ENCODE results near the gene STMN3. TPM values are rescaled to one million over a fixed set of nuclear protein-coding genes. Genes with fewer than 3 reads are reported as not detected.

Gene STMN3
- polyA plus RNA-seq, 2 donors: 3.7 to 6.1 TPM

GRCh38 chr20:63686094-63686491, 32.9 kb upstream of the STMN3 start:
- no peaks in the 10 kb centered on the region for H3K36me3 ChIP-seq (ENCODE audit: control insufficient read depth in 2 of 2, insufficient read depth in 2 of 2, low read length in 1 of 2)
- H3K9me3 ChIP-seq (ENCODE audit: control insufficient read depth in 2 of 2, insufficient read depth in 1 of 2, low read depth in 1 of 2, low read length in 1 of 2): no peaks in the 10 kb centered on the region
- peaks cover 12 to 34% of the 10 kb centered on the region in 2 donors for H3K4me1 ChIP-seq (ENCODE audit: control insufficient read depth in 2 of 2, insufficient read depth in 2 of 2, low read length in 1 of 2)
- H3K4me3 ChIP-seq (ENCODE audit: low read depth in 1 of 2, low read length in 2 of 2): no peak overlapping the region
- whole genome bisulfite sequencing, 2 donors: 83 to 87% methylated on average over 24 of the region's 24 CpGs
- H3K27ac ChIP-seq (ENCODE audit: low read depth in 2 of 2, low read length in 1 of 2): peak overlapping the region; percentile 74 to 86
- no peaks in the 10 kb centered on the region for H3K27me3 ChIP-seq (ENCODE audit: control insufficient read depth in 1 of 2, insufficient read depth in 2 of 2, low read length in 2 of 2)

DNA sequence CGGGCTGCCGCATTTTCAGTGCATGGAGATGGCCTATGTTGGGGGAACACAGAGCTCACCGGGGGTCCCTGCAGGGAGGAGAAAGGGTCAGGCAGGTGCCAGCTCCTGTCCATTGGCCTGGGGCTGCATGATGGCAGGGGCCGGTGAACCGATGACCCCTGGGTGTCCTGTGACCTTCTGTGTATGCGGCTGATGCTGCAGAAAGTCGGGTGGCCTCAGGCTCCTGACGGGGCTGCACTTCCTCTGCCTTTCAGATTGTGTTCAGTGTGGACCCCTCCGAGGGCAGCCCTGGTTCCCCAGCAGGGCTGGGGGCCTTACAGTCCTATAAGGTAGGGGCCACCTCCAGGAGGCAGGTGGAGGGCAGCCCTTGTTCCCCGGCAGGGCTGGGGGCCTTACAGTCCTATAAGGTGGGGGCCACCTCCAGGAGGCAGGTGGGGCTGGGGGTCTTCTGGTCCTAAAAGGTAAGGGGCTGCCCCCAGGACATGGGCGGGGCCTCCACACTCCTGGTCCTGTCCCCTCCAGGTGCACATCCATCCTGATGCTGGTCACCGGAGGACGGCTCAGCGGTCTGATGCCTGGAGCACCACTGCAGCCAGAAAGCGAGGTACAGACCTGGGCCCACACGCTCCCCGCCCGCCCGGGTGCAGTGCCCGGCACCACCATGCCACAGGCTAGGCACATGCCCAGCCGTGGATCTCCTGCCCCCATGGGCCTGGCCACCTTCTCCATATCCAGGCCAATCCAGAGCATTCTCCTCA, 32.2 kb upstream of the STMN3 start:
- Histone ChIP-seq H3K4me1 (ENCODE audit: control insufficient read depth in 2 of 2, insufficient read depth in 2 of 2, low read length in 1 of 2) (peaks cover 12 to 29% of the 10 kb centered on the region in 2 donors), H3K9me3 (ENCODE audit: control insufficient read depth in 2 of 2, insufficient read depth in 1 of 2, low read depth in 1 of 2, low read length in 1 of 2) (no peaks in the 10 kb centered on the region), H3K27me3 (ENCODE audit: control insufficient read depth in 1 of 2, insufficient read depth in 2 of 2, low read length in 2 of 2) (no peaks in the 10 kb centered on the region), H3K36me3 (ENCODE audit: control insufficient read depth in 2 of 2, insufficient read depth in 2 of 2, low read length in 1 of 2) (no peaks in the 10 kb centered on the region), H3K4me3 (ENCODE audit: low read depth in 1 of 2, low read length in 2 of 2) (no peak overlapping the region), H3K27ac (ENCODE audit: low read depth in 2 of 2, low read length in 1 of 2) (peak overlapping the region; percentile 74 to 86)
- whole genome bisulfite sequencing, 2 donors: 90 to 93% methylated on average over 21 of the region's 21 CpGs

GRCh38 chr20:63682384-63683139, 29.3 kb upstream of the STMN3 start:
- WGBS, 2 donors: 38 to 60% methylated on average over 21 to 22 of the region's 22 CpGs
- Histone ChIP-seq H3K27me3 (ENCODE audit: control insufficient read depth in 1 of 2, insufficient read depth in 2 of 2, low read length in 2 of 2) (no peaks in the 10 kb centered on the region), H3K36me3 (ENCODE audit: control insufficient read depth in 2 of 2, insufficient read depth in 2 of 2, low read length in 1 of 2) (peaks cover 0 to 5% of the 10 kb centered on the region in 2 donors), H3K4me1 (ENCODE audit: control insufficient read depth in 2 of 2, insufficient read depth in 2 of 2, low read length in 1 of 2) (peaks cover 12 to 28% of the 10 kb centered on the region in 2 donors), H3K9me3 (ENCODE audit: control insufficient read depth in 2 of 2, insufficient read depth in 1 of 2, low read depth in 1 of 2, low read length in 1 of 2) (no peaks in the 10 kb centered on the region), H3K27ac (ENCODE audit: low read depth in 2 of 2, low read length in 1 of 2) (peak overlapping the region; percentile 65 to 78), H3K4me3 (ENCODE audit: low read depth in 1 of 2, low read length in 2 of 2) (no peak overlapping the region)

DNA sequence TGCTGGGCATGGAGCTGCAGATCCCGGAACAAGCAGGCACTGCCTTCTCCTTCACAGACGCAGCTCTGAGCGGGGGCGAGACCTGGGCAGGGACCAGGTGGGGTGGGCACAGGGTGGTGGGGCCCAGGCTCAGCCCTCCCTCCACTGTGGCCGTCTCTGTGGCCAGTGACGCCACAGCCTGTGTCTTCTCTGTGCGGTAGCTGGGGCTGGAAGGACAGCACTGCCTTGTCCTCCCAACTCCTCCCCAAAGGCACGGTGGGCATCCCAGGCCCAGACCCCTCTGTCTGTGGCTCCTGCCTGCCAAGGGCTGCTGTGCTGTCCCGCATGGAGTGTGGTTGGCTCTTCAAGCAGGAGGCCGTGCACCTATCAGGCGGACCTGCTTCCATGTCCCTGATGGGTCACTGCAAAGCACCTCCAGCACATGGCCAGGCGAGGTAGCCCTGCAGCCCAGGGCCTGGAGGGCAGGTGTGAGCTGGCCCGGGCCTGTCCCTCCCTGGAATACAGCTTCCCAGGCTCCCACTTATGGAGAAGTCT, 28.5 kb upstream of the STMN3 start:
- peaks cover 12 to 22% of the 10 kb centered on the region in 2 donors for H3K4me1 ChIP-seq (ENCODE audit: control insufficient read depth in 2 of 2, insufficient read depth in 2 of 2, low read length in 1 of 2)
- H3K4me3 ChIP-seq (ENCODE audit: low read depth in 1 of 2, low read length in 2 of 2): no peak overlapping the region
- 92 to 93% methylated on average over 13 of the region's 13 CpGs for WGBS, 2 donors

DNA sequence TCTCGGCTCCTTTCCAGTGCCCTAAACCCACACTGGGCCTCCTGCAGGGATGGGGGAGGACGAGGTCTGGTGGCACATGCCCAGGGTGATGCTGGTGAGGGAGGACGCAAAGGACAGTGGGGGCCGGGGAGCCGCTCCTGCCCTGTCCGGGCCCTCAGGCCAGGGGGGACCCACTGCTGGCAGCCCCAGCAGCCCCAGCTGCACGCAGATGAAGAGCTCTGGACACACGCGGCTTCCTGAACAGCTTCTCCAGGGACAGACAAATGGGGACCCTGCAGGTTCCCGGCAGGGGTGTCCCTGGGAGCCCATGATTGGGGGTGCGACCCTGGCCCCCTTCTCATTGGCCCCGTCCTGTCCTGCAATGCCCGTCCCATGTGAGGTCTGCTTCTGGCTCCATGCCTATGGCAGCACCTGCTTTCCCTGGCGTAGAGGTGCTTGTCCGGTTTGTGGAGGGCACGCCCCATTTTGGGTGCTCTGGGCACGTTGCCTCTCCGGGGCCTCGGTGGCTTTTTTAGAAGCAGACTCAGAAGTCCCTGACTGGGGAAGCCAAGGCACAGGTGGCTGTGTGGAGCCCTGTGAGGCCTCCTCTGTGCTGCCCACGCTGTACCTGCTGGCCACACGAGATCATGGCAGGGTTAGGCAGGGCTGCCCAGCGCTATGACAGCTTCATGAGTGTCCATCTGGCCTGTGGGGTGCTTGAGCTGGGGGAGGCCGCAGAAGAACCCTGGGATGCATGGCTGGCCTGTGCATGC, 27.8 kb upstream of the STMN3 start:
- no peak overlapping the region for H3K27ac ChIP-seq (ENCODE audit: low read depth in 2 of 2, low read length in 1 of 2)
- 91 to 92% methylated on average over 23 of the region's 23 CpGs for WGBS, 2 donors
- peaks cover 0 to 5% of the 10 kb centered on the region in 2 donors for H3K36me3 ChIP-seq (ENCODE audit: control insufficient read depth in 2 of 2, insufficient read depth in 2 of 2, low read length in 1 of 2)
- H3K4me1 ChIP-seq (ENCODE audit: control insufficient read depth in 2 of 2, insufficient read depth in 2 of 2, low read length in 1 of 2): peaks cover 7 to 16% of the 10 kb centered on the region in 2 donors
- no peaks in the 10 kb centered on the region for H3K27me3 ChIP-seq (ENCODE audit: control insufficient read depth in 1 of 2, insufficient read depth in 2 of 2, low read length in 2 of 2)
- H3K4me3 ChIP-seq (ENCODE audit: low read depth in 1 of 2, low read length in 2 of 2): no peak overlapping the region
- H3K9me3 ChIP-seq (ENCODE audit: control insufficient read depth in 2 of 2, insufficient read depth in 1 of 2, low read depth in 1 of 2, low read length in 1 of 2): no peaks in the 10 kb centered on the region

More for the DNA sequence above, 28.5 kb upstream of the STMN3 start:
- H3K27ac ChIP-seq (ENCODE audit: low read depth in 2 of 2, low read length in 1 of 2): peak overlapping the region; percentile 61 to 65
- H3K9me3 ChIP-seq (ENCODE audit: control insufficient read depth in 2 of 2, insufficient read depth in 1 of 2, low read depth in 1 of 2, low read length in 1 of 2): no peaks in the 10 kb centered on the region
- peaks cover 0 to 5% of the 10 kb centered on the region in 2 donors for H3K36me3 ChIP-seq (ENCODE audit: control insufficient read depth in 2 of 2, insufficient read depth in 2 of 2, low read length in 1 of 2)
- no peaks in the 10 kb centered on the region for H3K27me3 ChIP-seq (ENCODE audit: control insufficient read depth in 1 of 2, insufficient read depth in 2 of 2, low read length in 2 of 2)

DNA sequence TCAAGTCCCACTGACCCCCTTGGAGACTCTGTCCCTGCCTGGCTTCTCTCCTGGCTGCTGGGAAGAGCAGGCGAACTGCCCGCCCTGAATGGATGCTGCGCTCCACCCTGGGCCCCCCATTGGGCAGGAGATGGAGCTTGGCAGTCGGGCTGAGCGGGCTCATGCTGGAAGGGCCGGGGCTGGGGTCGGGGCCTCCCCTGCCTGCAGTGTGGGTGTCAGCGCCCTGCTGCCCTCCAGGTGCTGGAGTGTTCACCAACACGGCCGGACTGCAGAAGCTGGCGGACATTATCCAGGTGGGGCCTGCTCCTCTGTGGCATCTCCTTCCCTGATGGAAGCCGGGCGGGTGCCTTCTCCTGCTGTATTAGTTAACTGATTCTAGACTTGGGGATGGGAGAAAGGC, 27.2 kb upstream of the STMN3 start:
- Histone ChIP-seq H3K27me3 (ENCODE audit: control insufficient read depth in 1 of 2, insufficient read depth in 2 of 2, low read length in 2 of 2) (no peaks in the 10 kb centered on the region), H3K27ac (ENCODE audit: low read depth in 2 of 2, low read length in 1 of 2) (no peak overlapping the region), H3K36me3 (ENCODE audit: control insufficient read depth in 2 of 2, insufficient read depth in 2 of 2, low read length in 1 of 2) (peaks cover 0 to 6% of the 10 kb centered on the region in 2 donors), H3K4me1 (ENCODE audit: control insufficient read depth in 2 of 2, insufficient read depth in 2 of 2, low read length in 1 of 2) (peaks cover 6 to 12% of the 10 kb centered on the region in 2 donors), H3K9me3 (ENCODE audit: control insufficient read depth in 2 of 2, insufficient read depth in 1 of 2, low read depth in 1 of 2, low read length in 1 of 2) (no peaks in the 10 kb centered on the region), H3K4me3 (ENCODE audit: low read depth in 1 of 2, low read length in 2 of 2) (no peak overlapping the region)
- WGBS, 2 donors: 96 to 98% methylated on average over 13 of the region's 13 CpGs

GRCh38 chr20:63679799-63680305, 26.6 kb upstream of the STMN3 start:
- Histone ChIP-seq H3K9me3 (ENCODE audit: control insufficient read depth in 2 of 2, insufficient read depth in 1 of 2, low read depth in 1 of 2, low read length in 1 of 2) (no peaks in the 10 kb centered on the region), H3K27ac (ENCODE audit: low read depth in 2 of 2, low read length in 1 of 2) (no peak overlapping the region), H3K4me1 (ENCODE audit: control insufficient read depth in 2 of 2, insufficient read depth in 2 of 2, low read length in 1 of 2) (peaks cover 6 to 12% of the 10 kb centered on the region in 2 donors), H3K36me3 (ENCODE audit: control insufficient read depth in 2 of 2, insufficient read depth in 2 of 2, low read length in 1 of 2) (peaks cover 0 to 6% of the 10 kb centered on the region in 2 donors), H3K4me3 (ENCODE audit: low read depth in 1 of 2, low read length in 2 of 2) (no peak overlapping the region), H3K27me3 (ENCODE audit: control insufficient read depth in 1 of 2, insufficient read depth in 2 of 2, low read length in 2 of 2) (no peaks in the 10 kb centered on the region)
- 92 to 93% methylated on average over 19 of the region's 19 CpGs for WGBS, 2 donors

- Histone ChIP-seq H3K27ac (ENCODE audit: low read depth in 2 of 2, low read length in 1 of 2) (no peak overlapping the region), H3K9me3 (ENCODE audit: control insufficient read depth in 2 of 2, insufficient read depth in 1 of 2, low read depth in 1 of 2, low read length in 1 of 2) (no peaks in the 10 kb centered on the region), H3K4me1 (ENCODE audit: control insufficient read depth in 2 of 2, insufficient read depth in 2 of 2, low read length in 1 of 2) (peaks cover 6 to 12% of the 10 kb centered on the region in 2 donors), H3K27me3 (ENCODE audit: control insufficient read depth in 1 of 2, insufficient read depth in 2 of 2, low read length in 2 of 2) (no peaks in the 10 kb centered on the region), H3K36me3 (ENCODE audit: control insufficient read depth in 2 of 2, insufficient read depth in 2 of 2, low read length in 1 of 2) (peaks cover 4 to 9% of the 10 kb centered on the region in 2 donors), H3K4me3 (ENCODE audit: low read depth in 1 of 2, low read length in 2 of 2) (no peak overlapping the region)
- 89 to 91% methylated on average over 38 of the region's 38 CpGs for WGBS, 2 donors
Measured at GRCh38 chr20:63678667-63679465, 25.6 kb upstream of the STMN3 start.
